C1 segment of cervical spinal cord (tissue), 14 donors: Measurements from ENCODE around the gene G6PC3.

Experiments used
- DNase-seq, 14 donors: peaks; one replicate each; lab custom pipeline; 2025; lab: John Stamatoyannopoulos, UW

G6PC3 gene

DNA sequence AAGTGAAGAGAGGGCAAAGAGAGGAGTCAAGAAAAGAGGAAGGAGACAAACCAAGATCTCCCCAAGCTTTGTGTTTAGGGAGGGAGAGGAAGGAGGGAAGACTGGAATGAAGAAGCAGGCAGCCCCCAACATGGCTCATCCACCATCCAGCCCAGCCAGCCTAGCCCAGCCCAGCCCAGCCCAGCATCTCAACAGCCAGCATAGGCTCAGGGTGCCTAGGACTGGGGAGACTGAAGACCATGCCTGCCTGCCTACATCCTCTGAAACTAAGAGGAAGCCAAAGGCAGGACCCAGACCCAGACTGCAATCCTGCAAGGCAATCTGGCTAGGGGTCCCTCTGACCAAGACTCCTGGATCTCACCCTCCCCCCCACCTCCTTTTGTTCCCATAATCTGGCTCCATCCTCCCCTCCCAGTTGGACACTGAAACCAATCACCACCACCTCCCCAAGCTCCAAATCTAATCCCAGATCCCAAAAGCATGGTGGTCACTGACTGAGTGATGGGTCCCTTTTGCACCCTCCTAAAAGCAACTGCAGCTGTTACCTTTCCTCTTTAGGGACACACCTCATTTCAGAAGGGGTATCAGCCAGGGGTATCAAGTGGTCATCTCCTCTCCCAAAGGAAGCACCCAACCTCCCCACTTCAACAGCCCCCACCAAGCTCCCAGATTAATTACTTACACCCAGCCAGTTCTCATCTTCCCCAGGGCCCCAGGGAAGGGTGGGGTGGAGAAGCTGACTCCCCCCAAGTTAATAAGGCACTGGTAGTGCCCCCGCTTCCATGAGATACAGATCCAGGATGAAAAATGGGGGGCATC, 51.7 kb downstream of the G6PC3 start:
- peak in 1 of 14 donors; percentile 13 for DNase-seq

DNA sequence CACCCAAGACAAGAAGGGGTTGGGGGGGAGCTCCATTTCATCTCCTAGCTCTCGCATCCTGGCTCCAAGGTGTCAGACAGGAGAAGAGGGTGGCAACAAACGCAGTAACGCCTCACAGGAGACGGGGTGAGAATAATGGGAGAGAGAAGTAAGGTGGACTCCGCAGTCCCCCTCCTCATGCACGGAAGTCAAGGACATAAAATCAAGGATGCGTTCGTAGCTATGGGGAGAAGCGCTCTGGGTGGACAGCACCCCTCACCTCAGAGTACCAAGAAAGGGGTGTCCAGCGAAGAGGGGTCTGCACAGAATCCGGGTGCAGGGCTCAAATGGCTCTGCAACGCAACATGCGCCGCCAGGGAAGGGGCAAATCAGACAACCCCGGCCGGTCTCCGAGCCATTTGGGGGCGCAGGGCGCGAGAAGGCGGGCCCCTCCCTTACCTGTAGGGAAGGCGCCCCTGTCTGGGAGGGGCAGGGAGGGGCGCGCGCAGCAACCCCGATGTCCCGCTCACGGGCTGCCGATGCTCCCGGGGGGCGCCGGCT, 52.4 kb downstream of the G6PC3 start:
- peak in 2 of 14 donors; percentile 17 to 30 for DNase-seq

DNA sequence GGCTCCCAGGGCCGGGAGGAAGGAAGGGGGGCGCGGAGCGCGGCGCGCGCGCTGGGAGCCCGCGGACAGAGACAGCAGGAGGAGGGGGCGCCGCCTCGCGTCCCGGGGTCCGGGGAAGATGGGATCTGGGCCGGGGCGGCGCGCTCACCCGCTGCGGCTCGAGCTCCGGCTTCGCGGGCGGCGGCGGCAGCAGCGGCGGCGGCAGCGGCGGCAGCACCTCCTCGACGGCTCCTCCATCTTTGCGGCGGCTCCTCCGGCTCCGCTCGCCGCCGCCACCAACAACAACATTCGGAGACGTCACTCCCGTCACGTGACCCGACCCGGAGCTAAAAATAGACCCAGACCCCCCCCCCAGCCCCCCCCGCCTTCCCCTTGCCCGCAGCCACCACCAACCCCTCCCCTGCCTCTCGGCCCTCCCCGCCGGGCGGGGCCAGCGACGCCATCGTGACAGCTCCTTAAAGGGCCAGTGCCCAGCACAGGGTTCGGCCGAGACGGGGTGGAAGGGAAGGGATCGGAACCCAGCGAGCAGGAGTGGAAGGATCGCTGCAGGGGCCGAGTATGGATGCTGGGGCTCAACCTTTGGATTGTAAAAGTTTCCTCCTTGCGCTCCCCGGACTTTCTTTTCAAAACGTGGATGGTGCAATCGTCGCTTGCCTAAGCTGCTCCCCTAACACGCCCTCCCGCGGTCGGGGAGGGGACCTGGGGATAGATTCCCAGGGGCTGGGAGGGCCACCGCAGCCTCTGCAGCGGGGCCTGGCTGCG, 53.0 kb downstream of the G6PC3 start, which contains the start of gene HDAC5:
Gene HDAC5 (minus strand): TSS at position 286 of the 762 bp plus-strand sequence. CDS start 6,126 bp downstream, outside the sequence.
- DNase-seq: peak; percentile 91 to 98 (median 94)

DNA sequence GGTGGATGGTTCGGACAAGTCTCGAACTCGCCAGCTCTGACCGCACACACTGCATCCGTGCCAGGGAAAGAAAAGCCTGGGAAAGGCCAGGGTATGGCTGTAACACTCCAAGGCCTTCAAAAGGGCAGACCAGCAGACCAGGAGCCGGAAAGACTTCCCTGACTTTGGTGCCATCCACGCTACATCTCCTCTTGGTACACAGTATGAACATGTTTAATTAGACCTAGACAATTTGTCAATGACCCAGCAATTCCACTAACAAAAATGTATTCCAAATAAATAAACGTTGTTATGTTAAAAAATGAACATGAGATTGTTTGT, 53.5 kb downstream of the G6PC3 start:
- DNase-seq: no peak
